ENCODE measurements around the gene FGGY.

Gene FGGY

DNA sequence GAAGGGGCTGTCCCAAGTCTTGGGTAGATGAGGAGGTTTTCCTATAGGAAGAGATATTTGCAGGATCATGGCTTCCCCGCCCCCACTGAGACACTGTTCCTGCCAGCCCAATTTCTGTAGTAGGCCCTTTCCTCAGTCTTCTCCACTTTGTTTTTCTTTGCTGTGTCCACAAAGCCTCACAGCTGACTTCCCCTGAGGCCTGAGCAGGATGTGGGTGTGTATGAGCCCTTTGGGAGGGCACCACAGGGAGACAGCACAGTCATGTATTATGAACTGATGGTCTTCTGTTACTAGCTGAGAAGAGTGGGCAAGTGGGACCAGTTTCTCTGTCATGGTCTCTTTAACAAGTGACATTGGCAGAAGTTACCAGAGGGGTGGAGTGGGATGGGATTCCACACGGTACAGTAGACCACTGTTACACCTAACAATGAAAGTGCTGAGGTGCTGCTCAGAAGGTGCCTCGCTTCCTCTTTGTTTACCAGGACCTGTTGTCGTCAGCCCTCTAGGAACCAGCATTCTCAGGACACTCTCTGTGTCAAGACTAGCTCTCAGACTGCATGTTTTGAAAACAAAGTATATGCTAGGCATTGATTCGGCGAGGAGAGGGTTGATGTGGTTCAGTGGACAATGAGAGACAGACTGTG is 264.0 kb downstream of the FGGY start:
- DNase-seq (ENCODE audit: low read depth) = no peak
- TF ChIP-seq, protein P1, sequence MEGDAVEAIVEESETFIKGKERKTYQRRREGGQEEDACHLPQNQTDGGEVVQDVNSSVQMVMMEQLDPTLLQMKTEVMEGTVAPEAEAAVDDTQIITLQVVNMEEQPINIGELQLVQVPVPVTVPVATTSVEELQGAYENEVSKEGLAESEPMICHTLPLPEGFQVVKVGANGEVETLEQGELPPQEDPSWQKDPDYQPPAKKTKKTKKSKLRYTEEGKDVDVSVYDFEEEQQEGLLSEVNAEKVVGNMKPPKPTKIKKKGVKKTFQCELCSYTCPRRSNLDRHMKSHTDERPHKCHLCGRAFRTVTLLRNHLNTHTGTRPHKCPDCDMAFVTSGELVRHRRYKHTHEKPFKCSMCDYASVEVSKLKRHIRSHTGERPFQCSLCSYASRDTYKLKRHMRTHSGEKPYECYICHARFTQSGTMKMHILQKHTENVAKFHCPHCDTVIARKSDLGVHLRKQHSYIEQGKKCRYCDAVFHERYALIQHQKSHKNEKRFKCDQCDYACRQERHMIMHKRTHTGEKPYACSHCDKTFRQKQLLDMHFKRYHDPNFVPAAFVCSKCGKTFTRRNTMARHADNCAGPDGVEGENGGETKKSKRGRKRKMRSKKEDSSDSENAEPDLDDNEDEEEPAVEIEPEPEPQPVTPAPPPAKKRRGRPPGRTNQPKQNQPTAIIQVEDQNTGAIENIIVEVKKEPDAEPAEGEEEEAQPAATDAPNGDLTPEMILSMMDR (IDR thresholded peaks at IDR 0.05; ENCODE audit: control insufficient read depth, insufficient read depth, low read depth, low read length, missing control alignments) = no peak
- no peak overlapping the region for H3K4me3 ChIP-seq (ENCODE audit: control insufficient read depth, low read depth, low read length)

DNA sequence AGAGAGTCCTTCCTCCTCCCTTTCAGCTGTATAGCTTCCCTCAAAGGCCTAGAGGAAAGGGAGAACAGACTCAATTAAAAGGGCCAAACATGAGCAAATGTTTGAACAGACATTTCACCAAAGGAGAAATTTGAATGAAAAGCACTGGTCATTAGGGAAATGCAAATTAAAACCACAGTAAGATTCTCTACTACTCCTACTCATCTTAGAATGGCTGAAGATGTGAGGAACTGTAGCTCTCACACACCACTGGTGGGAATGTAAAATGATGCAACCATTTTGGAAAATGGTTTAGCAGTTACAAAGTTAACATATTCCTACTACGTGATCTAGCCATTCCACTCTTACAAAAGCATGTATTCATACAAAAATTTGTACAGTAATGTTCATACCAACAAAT is 264.9 kb downstream of the FGGY start:
- DNase-seq (ENCODE audit: low read depth) = no peak
- H3K4me3 ChIP-seq (ENCODE audit: control insufficient read depth, low read depth, low read length) = no peak overlapping the region
- TF ChIP-seq, protein P1 (IDR thresholded peaks at IDR 0.05; ENCODE audit: control insufficient read depth, insufficient read depth, low read depth, low read length, missing control alignments) = no peak

- DNase-seq (ENCODE audit: low read depth) = no peak
- TF ChIP-seq, protein P1 (IDR thresholded peaks at IDR 0.05; ENCODE audit: control insufficient read depth, insufficient read depth, low read depth, low read length, missing control alignments) = no peak
- H3K4me3 ChIP-seq (ENCODE audit: control insufficient read depth, low read depth, low read length) = no peak overlapping the region
Measured at GRCh38 chr1:59564192-59564891, 267.4 kb downstream of the FGGY start.

DNA sequence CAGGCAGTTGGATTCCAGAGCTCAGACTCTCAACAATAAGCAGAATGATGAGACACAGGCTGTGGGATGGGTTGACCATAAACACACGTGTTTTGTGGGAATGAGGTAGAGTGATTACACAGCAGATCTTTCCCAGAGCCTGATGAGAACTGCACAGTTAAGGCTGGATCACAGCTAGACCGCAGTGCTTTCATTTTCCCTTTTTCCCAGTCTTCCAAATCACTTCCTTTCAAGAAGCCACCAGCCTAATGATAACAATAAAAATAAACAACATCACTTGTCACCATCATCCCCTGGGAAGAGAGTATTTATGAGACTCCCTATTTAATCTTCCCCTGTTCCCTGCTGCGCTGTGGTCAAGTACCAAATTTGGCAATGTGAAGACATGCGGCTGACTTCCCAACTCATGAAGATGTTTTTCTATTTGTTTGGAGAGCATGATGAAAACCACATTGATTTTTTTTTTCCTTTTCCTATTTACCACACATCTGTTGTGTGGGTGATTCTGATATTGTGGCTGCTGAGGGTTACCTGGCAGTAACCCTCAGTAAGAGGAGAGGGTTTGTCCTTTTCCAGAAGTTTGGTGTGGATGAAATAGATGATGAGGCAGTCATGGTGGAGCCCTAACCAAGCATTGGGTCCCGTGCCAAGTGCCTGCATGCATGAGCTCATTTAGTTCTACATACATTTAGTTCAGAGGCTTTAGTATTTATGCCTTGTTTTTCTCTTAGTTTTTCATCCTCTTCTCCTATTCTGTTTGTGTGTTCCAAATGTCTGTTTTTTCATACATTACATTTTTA is 268.9 kb downstream of the FGGY start:
- peak overlapping the region; percentile 28 for H3K4me3 ChIP-seq (ENCODE audit: control insufficient read depth, low read depth, low read length)
- peak; percentile 96 for DNase-seq (ENCODE audit: low read depth)
- TF ChIP-seq, protein P1 (IDR thresholded peaks at IDR 0.05; ENCODE audit: control insufficient read depth, insufficient read depth, low read depth, low read length, missing control alignments) = no peak

- no peak overlapping the region for H3K4me3 ChIP-seq (ENCODE audit: control insufficient read depth, low read depth, low read length)
- TF ChIP-seq, protein P1 (IDR thresholded peaks at IDR 0.05; ENCODE audit: control insufficient read depth, insufficient read depth, low read depth, low read length, missing control alignments) = peak; percentile 44
- no peak for DNase-seq (ENCODE audit: low read depth)
Measured at GRCh38 chr1:59568158-59568935, 271.5 kb downstream of the FGGY start.

- TF ChIP-seq, protein P1 (IDR thresholded peaks at IDR 0.05; ENCODE audit: control insufficient read depth, insufficient read depth, low read depth, low read length, missing control alignments) = no peak
Measured at GRCh38 chr1:59569198-59569597, 272.3 kb downstream of the FGGY start.

More at GRCh38 chr1:59569198-59569597, 272.3 kb downstream of the FGGY start:
- no peak overlapping the region for H3K4me3 ChIP-seq (ENCODE audit: control insufficient read depth, low read depth, low read length)
- no peak for DNase-seq (ENCODE audit: low read depth)
